HG03025 (cell line): ENCODE results near the gene ARFIP1.
"Not testable (repeated sequence)": the region's sequence is repeated elsewhere in the genome, so short reads cannot be mapped to it uniquely, and the experiment has no call there.

Source experiments
- ATAC-seq: cut with Tn5 transposase; IDR thresholded peaks from one replicate; pipeline ENCODE4 v1.9.1; 2021; ENCODE audit warnings: mild to moderate bottlenecking, moderate library complexity; ENCODE audit not compliant: unreplicated experiment, low FRiP score

The ARFIP1 gene

GRCh38 chr4:152836936-152837335 lies 57.2 kb downstream of the ARFIP1 start:
- no peak for ATAC-seq

GRCh38 chr4:152839729-152840128 lies 60.0 kb downstream of the ARFIP1 start:
- ATAC-seq, result not testable (repeated sequence)

GRCh38 chr4:152843481-152844090 lies 63.8 kb downstream of the ARFIP1 start:
- ATAC-seq, result no peak

- no peak for ATAC-seq
These were observed 67.6 kb downstream of the ARFIP1 start for GRCh38 chr4:152847376-152847775.

GRCh38 chr4:152848508-152848907 lies 68.8 kb downstream of the ARFIP1 start:
- no peak for ATAC-seq

GRCh38 chr4:152849350-152849749 lies 69.6 kb downstream of the ARFIP1 start:
- no peak for ATAC-seq

- ATAC-seq, result no peak
These were observed 70.6 kb downstream of the ARFIP1 start for GRCh38 chr4:152850377-152850776.

- ATAC-seq, result no peak
These were observed 71.5 kb downstream of the ARFIP1 start for GRCh38 chr4:152851226-152851625.

GRCh38 chr4:152853293-152853692 lies 73.5 kb downstream of the ARFIP1 start:
- ATAC-seq, result no peak

GRCh38 chr4:152854016-152854415 lies 74.3 kb downstream of the ARFIP1 start:
- ATAC-seq, result not testable (repeated sequence)

GRCh38 chr4:152856960-152857359 lies 77.2 kb downstream of the ARFIP1 start:
- no peak for ATAC-seq

- ATAC-seq, result no peak
These were observed 79.2 kb downstream of the ARFIP1 start for GRCh38 chr4:152858934-152859333.

- ATAC-seq, result no peak
These were observed 80.3 kb downstream of the ARFIP1 start for GRCh38 chr4:152860046-152860445.

- ATAC-seq, result no peak
These were observed 82.9 kb downstream of the ARFIP1 start for GRCh38 chr4:152862608-152863007.

GRCh38 chr4:152864361-152864760 lies 84.6 kb downstream of the ARFIP1 start:
- no peak for ATAC-seq

- not testable (repeated sequence) for ATAC-seq
These were observed 86.8 kb downstream of the ARFIP1 start for GRCh38 chr4:152866432-152866993.

- ATAC-seq, result no peak
These were observed 90.9 kb downstream of the ARFIP1 start for GRCh38 chr4:152870606-152871005.

GRCh38 chr4:152875261-152875660 lies 95.5 kb downstream of the ARFIP1 start:
- ATAC-seq, result no peak

GRCh38 chr4:152877868-152878267 lies 98.1 kb downstream of the ARFIP1 start:
- ATAC-seq, result no peak

- ATAC-seq, result no peak
These were observed 100.5 kb downstream of the ARFIP1 start for GRCh38 chr4:152880263-152880662.

- ATAC-seq, result no peak
These were observed 102.2 kb downstream of the ARFIP1 start for GRCh38 chr4:152881974-152882373.

GRCh38 chr4:152885185-152885584 lies 105.4 kb downstream of the ARFIP1 start:
- ATAC-seq, result no peak
